GM18951 (cell line): Measurements from ENCODE around the gene RERE.

Source experiments
- POLR2A ChIP-seq: IDR thresholded peaks from 4 replicates; pipeline ENCODE4 v1.6.1; 2011; ENCODE audit warnings: mild to moderate bottlenecking; ENCODE audit not compliant: insufficient read length, insufficient read depth; ENCODE audit errors: extremely low read depth
- in situ Hi-C: fragments of 300-500 bp; cut with MboI; formaldehyde crosslinking; loops from one replicate; pipeline ENCODE4 v1.12.0; 2022; ENCODE audit warnings: low sequenced_read_pairs, mixed read lengths, inconsistent platforms; ENCODE audit not compliant: unreplicated experiment

RERE gene

GRCh38 chr1:8358897-8359616, 458.4 kb downstream of the RERE start:
- in situ Hi-C loops, result no loop called here
- peak; percentile 26 for TF ChIP-seq POLR2A

GRCh38 chr1:8358241-8358896, 459.1 kb downstream of the RERE start:
- in situ Hi-C loops, result no loop called here
- TF ChIP-seq POLR2A, result no peak

- in situ Hi-C loops, result no loop called here
- no peak for TF ChIP-seq POLR2A
Measured at GRCh38 chr1:8357329-8358101, 459.9 kb downstream of the RERE start.

GRCh38 chr1:8356256-8357209, 460.9 kb downstream of the RERE start:
- in situ Hi-C loops, result no loop called here
- no peak for TF ChIP-seq POLR2A

GRCh38 chr1:8355439-8356255, 461.8 kb downstream of the RERE start:
- in situ Hi-C loops, result no loop called here
- no peak for TF ChIP-seq POLR2A

- TF ChIP-seq POLR2A, result no peak
- in situ Hi-C loops, result no loop called here
Measured at GRCh38 chr1:8354038-8354437, 463.4 kb downstream of the RERE start.

GRCh38 chr1:8352886-8353785, 464.3 kb downstream of the RERE start:
- in situ Hi-C loops, result no loop called here
- TF ChIP-seq POLR2A, result no peak

GRCh38 chr1:8352471-8352845, 465.0 kb downstream of the RERE start:
- in situ Hi-C loops, result no loop called here
- no peak for TF ChIP-seq POLR2A

- in situ Hi-C loops, result no loop called here
Measured at GRCh38 chr1:8351693-8352470, 465.6 kb downstream of the RERE start.

GRCh38 chr1:8350914-8351684, 466.3 kb downstream of the RERE start:
- in situ Hi-C loops, result no loop called here
- no peak for TF ChIP-seq POLR2A

More at GRCh38 chr1:8351693-8352470, 465.6 kb downstream of the RERE start:
- no peak for TF ChIP-seq POLR2A
